Stimulated activated CD8-positive, alpha-beta memory T cell treated with anti-CD3 and anti-CD28 coated beads, Interleukin-2, amount 100 ng/mL, for 1 hour (primary cell): ENCODE measurements around the gene RGS3.

ENCODE experiments used
- DNase-seq, 2 donors: peaks; one replicate each; pipeline ENCODE4 v3.0.0-alpha.2; 2020; ENCODE audit warnings: low read depth in 2 of 2

Gene RGS3

GRCh38 chr9:113600871-113601614 is 137.5 kb downstream of the RGS3 start:
- DNase-seq = no peak

- DNase-seq = no peak
These were observed 138.1 kb downstream of the RGS3 start for GRCh38 chr9:113601656-113602055.

GRCh38 chr9:113602126-113603047 is 138.9 kb downstream of the RGS3 start:
- no peak for DNase-seq

GRCh38 chr9:113603048-113603375 is 139.5 kb downstream of the RGS3 start:
- DNase-seq = no peak

DNA sequence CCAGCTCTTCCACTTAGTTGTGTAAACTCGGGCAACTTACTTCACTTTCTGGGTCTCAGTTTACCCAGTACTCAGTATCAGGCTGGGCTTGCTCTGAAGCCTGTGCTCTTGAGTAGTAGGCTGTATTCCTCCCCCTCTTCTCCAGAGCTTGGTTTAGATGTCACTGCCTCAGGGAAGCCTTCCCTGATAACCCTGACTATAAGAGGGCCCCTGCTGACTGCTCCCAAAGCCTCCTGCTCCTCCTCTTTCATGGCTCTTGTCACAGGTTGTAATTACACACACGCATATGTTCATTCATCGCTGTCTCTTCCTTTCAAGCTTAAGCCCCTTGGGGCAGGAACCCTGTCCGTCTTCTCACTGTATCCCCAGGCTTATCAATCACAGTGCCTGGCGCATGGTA is 140.2 kb downstream of the RGS3 start:
- DNase-seq = no peak

DNA sequence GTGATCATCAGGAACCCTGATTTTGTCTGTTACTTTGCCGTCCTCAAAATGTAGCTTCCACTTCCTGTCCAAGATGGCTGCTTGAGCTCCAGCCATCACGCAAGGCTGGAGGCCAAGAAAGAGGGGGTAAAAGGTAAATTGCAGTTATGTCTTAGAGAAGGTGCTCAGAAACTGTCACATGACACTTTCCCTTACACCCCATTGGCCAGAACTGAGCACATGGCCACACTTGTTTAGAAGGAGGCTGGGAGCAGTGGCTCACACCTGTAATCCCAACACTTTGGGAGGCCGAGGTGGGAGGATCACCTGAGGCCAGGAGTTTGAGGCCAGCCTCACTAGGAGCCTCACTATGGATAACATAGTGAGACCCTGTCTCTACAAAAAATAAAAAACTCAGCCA is 140.9 kb downstream of the RGS3 start:
- DNase-seq = no peak

DNA sequence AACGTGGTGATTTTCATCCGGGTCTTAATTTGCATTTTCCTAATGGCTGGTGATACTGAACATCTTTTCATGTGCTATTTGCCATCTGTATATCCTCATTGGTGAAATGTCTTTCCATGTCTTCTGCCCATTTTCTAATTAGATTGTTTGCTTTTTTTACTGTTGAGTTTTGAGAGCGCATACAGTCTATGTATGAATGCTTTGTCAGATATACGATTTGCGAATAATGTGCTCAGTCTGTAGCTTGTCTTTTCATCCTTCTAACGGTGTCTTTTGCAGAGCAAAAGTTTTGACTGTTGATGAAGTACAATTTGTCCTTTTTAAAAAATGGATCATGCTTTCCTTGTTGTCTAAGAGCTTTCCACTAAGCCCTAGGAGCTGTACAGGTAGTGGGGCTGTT is 143.0 kb downstream of the RGS3 start:
- DNase-seq = no peak

DNA sequence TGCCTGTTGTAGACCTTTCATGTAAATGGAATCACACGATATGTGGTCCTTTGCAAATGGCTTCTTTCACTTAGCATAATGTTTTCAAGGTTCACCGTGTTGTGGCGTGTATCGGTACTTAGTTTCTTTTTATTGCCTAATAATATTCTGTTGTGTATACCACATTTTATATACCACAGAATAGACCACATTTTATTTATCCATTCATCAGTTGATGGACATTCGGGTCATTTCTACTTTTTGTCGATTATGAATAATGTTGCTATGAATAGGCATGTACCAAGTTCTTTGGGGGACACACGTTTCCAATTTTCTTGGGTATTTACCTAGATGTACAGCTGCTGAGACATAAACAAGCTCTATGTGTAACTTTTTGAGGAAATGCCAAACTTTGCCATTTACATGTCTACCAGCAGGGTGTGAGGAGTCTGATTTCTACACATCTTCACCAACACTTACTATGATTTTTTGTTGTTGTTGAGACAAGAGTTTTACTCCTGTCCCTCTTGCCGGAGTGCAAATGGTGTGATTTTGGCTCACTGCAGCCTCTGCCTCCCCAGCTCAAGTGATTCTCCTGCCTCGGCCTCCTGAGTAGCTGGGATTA is 144.7 kb downstream of the RGS3 start:
- DNase-seq = no peak

GRCh38 chr9:113609562-113610318 is 146.2 kb downstream of the RGS3 start:
- no peak for DNase-seq

- DNase-seq = no peak
These were observed 148.1 kb downstream of the RGS3 start for GRCh38 chr9:113611461-113612215.

DNA sequence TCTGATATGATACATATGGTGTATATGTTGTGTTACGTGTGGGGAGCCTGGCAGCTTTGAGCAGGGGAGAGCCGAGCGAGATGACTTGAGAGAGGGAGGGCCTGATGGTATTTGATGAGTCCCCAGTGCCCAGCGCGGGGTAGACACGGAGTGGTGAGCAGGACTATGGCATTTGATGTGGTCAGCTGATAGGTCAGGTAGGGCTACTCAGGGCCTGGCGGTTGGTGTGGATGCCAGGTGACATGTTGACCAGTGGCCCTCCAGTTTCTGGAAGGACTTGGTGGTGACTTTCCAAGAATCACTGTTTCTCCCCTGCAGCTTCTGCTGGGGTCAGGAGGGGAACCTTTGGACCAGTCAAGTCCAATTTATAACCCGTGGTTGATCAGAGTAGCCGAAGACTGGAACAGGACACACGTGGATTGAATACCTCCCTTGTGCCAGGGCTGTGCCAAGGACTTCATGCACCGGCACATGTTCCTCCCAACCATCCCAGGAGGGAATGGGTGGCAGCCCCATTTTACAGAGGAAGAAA is 148.8 kb downstream of the RGS3 start:
- no peak for DNase-seq

DNA sequence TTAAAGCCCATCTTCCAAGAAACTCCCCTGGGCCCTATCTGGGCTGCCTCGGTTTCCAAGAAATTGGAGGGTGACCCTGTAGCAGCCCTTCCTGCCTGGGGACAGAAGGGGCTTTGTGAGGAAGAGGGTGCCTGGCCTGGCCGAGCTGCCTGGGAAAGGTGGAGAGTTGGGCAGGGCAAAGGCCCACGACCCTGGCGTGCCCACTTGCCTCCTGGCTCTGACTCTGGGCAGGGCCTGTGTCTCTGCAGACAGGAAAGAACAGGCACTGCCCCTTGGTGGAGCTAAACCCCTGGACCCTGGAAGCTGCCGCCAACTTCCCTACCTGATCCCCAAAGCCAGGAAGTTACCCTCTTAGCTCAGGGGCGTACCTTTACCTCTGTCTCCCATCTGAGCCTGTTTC is 149.3 kb downstream of the RGS3 start:
- DNase-seq = no peak

DNA sequence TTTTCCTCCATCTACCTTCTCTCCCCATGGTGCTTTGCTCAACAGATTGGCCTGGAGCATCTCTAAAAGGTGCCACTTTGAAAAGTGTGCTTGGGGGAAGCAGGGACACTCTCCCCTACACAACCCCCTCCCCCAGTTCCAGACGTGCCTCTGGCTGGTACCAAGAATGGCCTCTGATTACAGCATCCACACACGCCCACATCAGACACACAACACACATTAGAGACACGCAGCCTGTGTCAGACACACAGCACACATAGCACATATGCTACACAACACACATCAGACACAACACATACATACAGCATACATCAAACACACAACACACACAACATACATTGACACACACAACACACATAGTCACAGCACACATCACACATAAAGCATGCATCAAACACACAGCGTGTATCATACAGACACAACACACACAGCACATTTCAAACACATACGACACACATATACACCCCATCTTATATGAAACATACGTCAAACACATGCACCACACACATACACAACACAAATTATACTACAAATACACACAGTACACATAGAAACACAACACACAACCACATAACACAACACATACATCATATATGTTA is 150.4 kb downstream of the RGS3 start:
- DNase-seq = no peak

DNA sequence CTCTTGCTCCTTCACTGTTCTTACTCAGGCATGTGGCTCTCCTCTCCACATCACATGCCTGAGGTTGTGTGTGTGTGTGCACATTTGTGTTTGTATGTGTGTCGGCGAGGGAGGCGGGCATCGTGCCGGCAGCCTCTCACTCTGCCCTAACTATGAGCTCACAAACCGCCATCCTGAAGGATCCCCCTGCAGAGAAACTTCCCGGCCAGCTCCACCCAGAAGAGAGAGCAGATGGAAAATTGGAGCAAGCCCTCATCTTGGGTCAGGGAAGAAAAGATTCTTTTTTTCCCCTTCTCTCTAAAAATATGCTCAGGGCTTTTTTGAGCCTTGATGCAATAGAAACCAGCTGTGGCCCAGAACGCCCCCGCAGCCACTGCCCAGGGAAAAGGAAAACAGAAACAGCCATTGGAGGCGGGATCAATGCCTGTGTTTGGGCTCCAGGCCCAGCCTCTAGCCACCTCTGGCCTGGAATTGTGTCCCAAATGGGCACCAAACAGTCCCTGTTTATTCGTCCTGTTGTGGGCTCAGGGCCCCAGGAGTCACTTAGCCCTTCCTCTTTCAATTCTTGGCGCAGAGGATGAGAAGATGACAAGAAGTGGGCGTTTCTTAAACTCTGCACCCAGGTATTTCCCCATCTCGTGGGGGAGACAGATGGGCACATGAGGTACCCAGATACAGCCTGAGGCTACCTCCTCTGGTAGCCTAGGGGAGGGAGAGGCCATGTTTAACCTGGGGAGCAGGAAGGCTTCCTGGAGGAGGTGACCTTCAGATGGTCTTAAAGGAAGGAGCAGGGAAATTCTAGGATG is 151.5 kb downstream of the RGS3 start:
- no peak for DNase-seq

DNA sequence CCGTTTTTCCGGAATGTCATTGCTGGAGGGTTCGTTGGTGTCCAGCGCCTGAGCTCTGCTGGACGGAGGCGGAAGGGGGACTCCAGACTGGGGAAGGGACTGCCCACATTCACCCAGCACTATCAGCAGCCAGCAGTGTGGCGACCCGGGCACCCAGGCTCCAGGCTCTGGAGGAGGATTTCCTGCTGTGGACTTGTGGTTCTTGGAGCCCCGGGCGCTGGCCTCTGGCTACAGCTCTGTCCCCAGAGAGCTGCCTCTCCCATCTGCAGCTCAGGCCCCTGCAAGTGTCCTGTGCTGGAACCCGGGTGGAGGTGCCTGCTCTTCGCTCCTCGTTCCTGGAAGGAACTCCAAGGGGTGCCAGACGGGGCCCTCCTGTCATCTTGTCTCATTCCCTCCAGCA is 152.6 kb downstream of the RGS3 start:
- DNase-seq = no peak

GRCh38 chr9:113616621-113617496 is 153.3 kb downstream of the RGS3 start:
- no peak for DNase-seq

DNA sequence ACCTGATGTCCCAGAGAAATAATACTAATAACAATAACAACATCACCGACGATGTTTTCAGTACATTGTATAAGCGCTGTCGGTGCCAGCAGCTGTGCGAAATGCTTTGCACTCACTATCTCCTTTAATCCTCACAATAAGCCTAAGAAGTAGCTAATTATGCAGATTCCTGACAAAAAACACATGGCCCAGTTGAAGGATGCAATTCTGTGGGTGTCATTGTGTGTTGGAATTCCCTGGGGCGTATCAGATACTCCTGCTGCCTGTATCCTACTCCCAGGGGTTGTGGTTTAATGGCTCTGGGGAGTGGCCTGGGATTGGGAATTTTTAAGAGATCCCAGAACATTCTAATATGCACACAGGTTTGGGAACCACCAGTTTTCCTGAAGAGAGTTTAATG is 154.0 kb downstream of the RGS3 start:
- DNase-seq = no peak

- no peak for DNase-seq
These were observed 155.4 kb downstream of the RGS3 start for GRCh38 chr9:113618836-113619490.
